ENCODE results near the gene ABCD1.

- TF ChIP-seq CTCF (IDR thresholded peaks at IDR 0.05) (no peak), POLR2AphosphoS5 (IDR thresholded peaks at IDR 0.05) (no peak), POLR2A (IDR thresholded peaks at IDR 0.05; ENCODE audit: low read depth) (no peak), EP300 (IDR thresholded peaks at IDR 0.05) (no peak)
Observed at GRCh38 chrX:153791104-153791852, 66.6 kb downstream of the ABCD1 start.

Data from esophagus muscularis mucosa (tissue), 4 donors.